ENCODE measurements around the gene RNASE3.

GRCh38 chr14:20866194-20866593, 25.0 kb upstream of the RNASE3 start:
- no peak for TF ChIP-seq CTCF (IDR thresholded peaks at IDR 0.05; ENCODE audit: poor library complexity, severe bottlenecking)
- TF ChIP-seq RAD21 (conservative IDR thresholded peaks at IDR 0.05), result no peak
- TF ChIP-seq EZH2 (IDR thresholded peaks at IDR 0.05; ENCODE audit: borderline replicate concordance, insufficient read depth, low read length, poor library complexity, severe bottlenecking), result no peak
- no peak for TF ChIP-seq POLR2AphosphoS5 (IDR thresholded peaks at IDR 0.05)
- no peak for TF ChIP-seq EP300 (conservative IDR thresholded peaks at IDR 0.05; ENCODE audit: poor library complexity, severe bottlenecking)
- TF ChIP-seq TAF1 (IDR thresholded peaks at IDR 0.05; ENCODE audit: low read depth), result no peak
- TF ChIP-seq REST (IDR thresholded peaks at IDR 0.05; ENCODE audit: borderline replicate concordance), result no peak

Data from neural cell (in vitro differentiated cells).